ENCODE results near the gene MGAT5. TPM values are rescaled to one million over a fixed set of nuclear protein-coding genes. Genes with fewer than 3 reads are reported as not detected.

Gene MGAT5
- total and polyA plus RNA-seq, 8 donors = 2.9 to 36.9 (median 19.6) TPM

GRCh38 chr2:134244587-134244986 is 9.3 kb upstream of the MGAT5 start:
- peak in 1 of 4 donors; percentile 22 for ATAC-seq
- Histone ChIP-seq H3K27me3 (no peaks in the 10 kb centered on the region), H3K4me1 (peaks cover 0 to 9% (median 4%) of the 10 kb centered on the region in 3 donors), H3K4me3 (no peak overlapping the region), H3K27ac (no peak overlapping the region), H3K9me3 (no peaks in the 10 kb centered on the region), H3K36me3 (no peaks in the 10 kb centered on the region)
- no peak for FAIRE-seq
- intact Hi-C loops (cut with DNase I) = loop anchor here in 2 of 3 donors (10.0 kb wide), 2 partner anchors 120 to 130 kb away; no protein-coding TSS in a partner anchor
- WGBS, 2 donors = 57 to 67% methylated on average over 3 of the region's 3 CpGs
- TF ChIP-seq, protein P1, sequence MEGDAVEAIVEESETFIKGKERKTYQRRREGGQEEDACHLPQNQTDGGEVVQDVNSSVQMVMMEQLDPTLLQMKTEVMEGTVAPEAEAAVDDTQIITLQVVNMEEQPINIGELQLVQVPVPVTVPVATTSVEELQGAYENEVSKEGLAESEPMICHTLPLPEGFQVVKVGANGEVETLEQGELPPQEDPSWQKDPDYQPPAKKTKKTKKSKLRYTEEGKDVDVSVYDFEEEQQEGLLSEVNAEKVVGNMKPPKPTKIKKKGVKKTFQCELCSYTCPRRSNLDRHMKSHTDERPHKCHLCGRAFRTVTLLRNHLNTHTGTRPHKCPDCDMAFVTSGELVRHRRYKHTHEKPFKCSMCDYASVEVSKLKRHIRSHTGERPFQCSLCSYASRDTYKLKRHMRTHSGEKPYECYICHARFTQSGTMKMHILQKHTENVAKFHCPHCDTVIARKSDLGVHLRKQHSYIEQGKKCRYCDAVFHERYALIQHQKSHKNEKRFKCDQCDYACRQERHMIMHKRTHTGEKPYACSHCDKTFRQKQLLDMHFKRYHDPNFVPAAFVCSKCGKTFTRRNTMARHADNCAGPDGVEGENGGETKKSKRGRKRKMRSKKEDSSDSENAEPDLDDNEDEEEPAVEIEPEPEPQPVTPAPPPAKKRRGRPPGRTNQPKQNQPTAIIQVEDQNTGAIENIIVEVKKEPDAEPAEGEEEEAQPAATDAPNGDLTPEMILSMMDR (IDR thresholded peaks at IDR 0.05) = no peak
- DNase-seq = no peak

GRCh38 chr2:134245340-134245984 is 8.4 kb upstream of the MGAT5 start:
- no peak for FAIRE-seq
- Histone ChIP-seq H3K4me1 (peaks cover 0 to 5% (median 4%) of the 10 kb centered on the region in 3 donors), H3K27ac (no peak overlapping the region), H3K27me3 (no peaks in the 10 kb centered on the region), H3K36me3 (no peaks in the 10 kb centered on the region), H3K4me3 (no peak overlapping the region), H3K9me3 (no peaks in the 10 kb centered on the region)
- WGBS, 2 donors = 38 to 54% methylated on average over 2 of the region's 2 CpGs
- TF ChIP-seq, protein P1 (IDR thresholded peaks at IDR 0.05) = peak; percentile 55 to 76 (median 62)
- peak; percentile 70 to 88 (median 86) for ATAC-seq
- intact Hi-C loops (cut with DNase I) = loop anchor here in 2 of 3 donors (10.0 kb wide), 2 partner anchors 121 to 131 kb away; no protein-coding TSS in a partner anchor
- DNase-seq = peak in 5 of 6 donors; percentile 57 to 84 (median 73)

- Histone ChIP-seq H3K4me3 (no peak overlapping the region), H3K27me3 (no peaks in the 10 kb centered on the region), H3K36me3 (no peaks in the 10 kb centered on the region), H3K27ac (no peak overlapping the region), H3K9me3 (no peaks in the 10 kb centered on the region), H3K4me1 (peaks cover 0 to 4% (median 4%) of the 10 kb centered on the region in 3 donors)
- DNase-seq (no peak), FAIRE-seq (no peak), ATAC-seq (no peak)
- TF ChIP-seq, protein P1 (IDR thresholded peaks at IDR 0.05) = no peak
- 82 to 85% methylated on average over 7 of the region's 7 CpGs for WGBS, 2 donors
- intact Hi-C loops (cut with DNase I) = loop anchor here in 2 of 3 donors (10.0 kb wide), 2 partner anchors 122 to 132 kb away; no protein-coding TSS in a partner anchor
Observed at GRCh38 chr2:134246154-134246874, 7.6 kb upstream of the MGAT5 start.

- WGBS, 2 donors = 75 to 89% methylated on average over 1 of the region's 1 CpG
- H3K36me3 ChIP-seq = no peaks in the 10 kb centered on the region
- H3K4me3 ChIP-seq = no peak overlapping the region
- FAIRE-seq = no peak
- DNase-seq = no peak
- no peaks in the 10 kb centered on the region for H3K9me3 ChIP-seq
- TF ChIP-seq, protein P1 (IDR thresholded peaks at IDR 0.05) = no peak
- H3K27me3 ChIP-seq = no peaks in the 10 kb centered on the region
- intact Hi-C loops (cut with DNase I) = loop anchor here in 2 of 3 donors (10.0 kb wide), 2 partner anchors 123 to 133 kb away; no protein-coding TSS in a partner anchor
- no peak for ATAC-seq
- peaks cover 0 to 4% (median 4%) of the 10 kb centered on the region in 3 donors for H3K4me1 ChIP-seq
- no peak overlapping the region for H3K27ac ChIP-seq
Observed at GRCh38 chr2:134247679-134248078, 6.2 kb upstream of the MGAT5 start.

Measured in pancreas (tissue), 10 donors.